WI38 (cell line): Measurements from ENCODE around the gene ZNF189.

Experiments
- H3K4me3 ChIP-seq: 2 replicates; pipeline ENCODE4 v1.5.1; 2011; ENCODE audit warnings: low read depth, mild to moderate bottlenecking, control low read depth, low read length
- TF ChIP-seq, protein P1 (sequence below): IDR thresholded peaks from 2 replicates; pipeline ENCODE4 v1.5.1; 2012; ENCODE audit warnings: low read depth, mild to moderate bottlenecking, control low read depth, low read length

ZNF189 gene

DNA sequence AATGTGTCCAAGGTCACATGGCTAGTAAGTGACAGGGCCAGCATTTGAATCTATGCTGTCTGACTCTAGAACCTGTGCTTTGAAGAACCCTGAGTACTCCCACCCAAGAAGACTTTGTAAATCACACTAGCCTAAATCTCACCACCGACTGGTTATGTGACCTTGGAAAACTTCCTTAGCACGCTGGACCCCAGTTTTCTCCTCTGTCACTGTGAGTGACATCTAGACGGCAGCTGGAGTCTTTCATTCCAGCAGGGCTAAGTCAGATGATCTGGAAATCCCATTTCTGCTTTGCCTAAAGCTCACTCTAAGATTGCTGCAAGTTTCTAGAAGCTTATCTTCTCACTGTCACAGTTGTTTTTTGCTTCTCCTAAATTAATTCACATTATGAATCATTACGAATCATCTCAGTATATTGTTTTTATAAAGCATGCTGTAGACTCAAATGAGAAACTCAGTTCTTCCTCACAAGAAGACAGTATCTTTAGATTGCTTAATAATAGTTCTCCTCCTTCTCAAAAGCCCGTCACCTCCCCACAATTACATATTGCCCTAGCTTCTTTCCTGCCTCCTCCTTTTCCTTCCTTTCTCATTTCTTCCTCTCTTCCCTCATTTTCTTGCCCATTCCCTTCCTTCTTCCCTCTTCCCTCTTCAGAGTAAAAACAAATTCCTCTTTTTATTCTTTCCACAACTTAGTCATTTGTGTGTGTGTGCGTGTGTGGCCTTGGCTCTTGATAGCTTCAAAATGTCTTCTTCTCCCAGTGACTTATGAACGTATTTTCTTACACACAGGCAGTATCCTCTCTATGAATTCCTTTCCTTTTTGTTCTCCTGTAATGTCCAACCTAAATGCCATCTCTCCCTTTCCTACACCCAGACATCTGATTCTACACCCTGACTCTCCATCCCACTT lies 20.1 kb downstream of the ZNF189 start:
- TF ChIP-seq, protein P1, sequence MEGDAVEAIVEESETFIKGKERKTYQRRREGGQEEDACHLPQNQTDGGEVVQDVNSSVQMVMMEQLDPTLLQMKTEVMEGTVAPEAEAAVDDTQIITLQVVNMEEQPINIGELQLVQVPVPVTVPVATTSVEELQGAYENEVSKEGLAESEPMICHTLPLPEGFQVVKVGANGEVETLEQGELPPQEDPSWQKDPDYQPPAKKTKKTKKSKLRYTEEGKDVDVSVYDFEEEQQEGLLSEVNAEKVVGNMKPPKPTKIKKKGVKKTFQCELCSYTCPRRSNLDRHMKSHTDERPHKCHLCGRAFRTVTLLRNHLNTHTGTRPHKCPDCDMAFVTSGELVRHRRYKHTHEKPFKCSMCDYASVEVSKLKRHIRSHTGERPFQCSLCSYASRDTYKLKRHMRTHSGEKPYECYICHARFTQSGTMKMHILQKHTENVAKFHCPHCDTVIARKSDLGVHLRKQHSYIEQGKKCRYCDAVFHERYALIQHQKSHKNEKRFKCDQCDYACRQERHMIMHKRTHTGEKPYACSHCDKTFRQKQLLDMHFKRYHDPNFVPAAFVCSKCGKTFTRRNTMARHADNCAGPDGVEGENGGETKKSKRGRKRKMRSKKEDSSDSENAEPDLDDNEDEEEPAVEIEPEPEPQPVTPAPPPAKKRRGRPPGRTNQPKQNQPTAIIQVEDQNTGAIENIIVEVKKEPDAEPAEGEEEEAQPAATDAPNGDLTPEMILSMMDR = no peak

GRCh38 chr9:101419863-101420262 lies 21.2 kb downstream of the ZNF189 start:
- TF ChIP-seq, protein P1 = no peak
- no peak overlapping the region for H3K4me3 ChIP-seq

More for the DNA sequence above, 20.1 kb downstream of the ZNF189 start:
- no peak overlapping the region for H3K4me3 ChIP-seq

GRCh38 chr9:101421653-101422065 lies 23.0 kb downstream of the ZNF189 start:
- TF ChIP-seq, protein P1 = no peak
- no peak overlapping the region for H3K4me3 ChIP-seq

DNA sequence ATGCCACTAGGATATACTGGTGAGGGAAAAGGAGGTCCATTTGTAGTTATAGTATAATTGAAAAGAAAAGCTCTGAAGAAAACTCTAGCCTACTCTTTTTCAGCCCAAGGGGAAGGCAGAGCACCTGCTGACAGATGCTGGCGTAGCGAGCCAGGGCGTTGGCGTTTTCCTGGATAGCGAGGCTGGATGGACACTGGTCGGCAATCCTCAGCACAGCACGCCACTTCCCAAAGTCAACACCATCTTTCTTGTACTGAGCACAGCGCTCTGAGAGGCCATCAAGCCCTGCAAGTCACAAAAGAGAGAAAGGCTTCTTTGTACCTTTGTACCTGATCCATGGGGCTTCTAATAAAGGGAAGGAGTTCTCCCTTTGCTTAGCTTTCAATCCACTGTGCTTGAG lies 28.7 kb downstream of the ZNF189 start:
- no peak overlapping the region for H3K4me3 ChIP-seq
- TF ChIP-seq, protein P1 = no peak

DNA sequence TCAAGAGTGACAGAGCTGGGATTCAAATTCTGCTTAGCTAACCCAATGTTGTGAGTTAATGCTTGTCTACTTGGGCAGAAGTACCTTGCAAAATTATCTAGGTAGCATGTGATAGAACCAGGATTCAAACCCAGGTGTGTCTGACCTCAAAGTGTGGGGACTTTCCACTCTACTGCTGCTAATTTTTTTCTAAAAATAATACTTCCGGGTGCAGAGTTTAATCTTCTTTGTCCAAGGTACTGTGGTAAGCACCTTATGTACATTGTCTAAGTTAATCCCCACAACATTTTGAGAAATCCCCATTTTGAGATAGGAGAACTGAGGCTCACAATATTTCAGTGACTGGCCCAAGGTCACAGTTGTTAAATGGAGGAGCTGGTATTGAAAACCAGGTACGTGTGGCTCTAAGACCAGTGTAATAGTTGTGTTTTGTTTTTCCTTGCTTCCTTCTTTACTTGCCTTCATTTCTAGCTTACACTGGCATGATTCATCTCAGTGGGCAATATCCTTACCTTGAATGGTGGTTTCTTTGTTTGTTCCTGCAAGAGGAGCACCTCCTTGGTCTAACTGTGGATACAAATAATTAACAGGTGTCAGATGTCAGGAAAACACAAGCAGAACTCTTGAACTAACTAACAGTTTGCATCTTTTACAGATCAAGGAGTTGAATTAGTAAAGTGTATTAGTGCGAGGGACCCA lies 29.5 kb downstream of the ZNF189 start:
- TF ChIP-seq, protein P1 = no peak
- no peak overlapping the region for H3K4me3 ChIP-seq

DNA sequence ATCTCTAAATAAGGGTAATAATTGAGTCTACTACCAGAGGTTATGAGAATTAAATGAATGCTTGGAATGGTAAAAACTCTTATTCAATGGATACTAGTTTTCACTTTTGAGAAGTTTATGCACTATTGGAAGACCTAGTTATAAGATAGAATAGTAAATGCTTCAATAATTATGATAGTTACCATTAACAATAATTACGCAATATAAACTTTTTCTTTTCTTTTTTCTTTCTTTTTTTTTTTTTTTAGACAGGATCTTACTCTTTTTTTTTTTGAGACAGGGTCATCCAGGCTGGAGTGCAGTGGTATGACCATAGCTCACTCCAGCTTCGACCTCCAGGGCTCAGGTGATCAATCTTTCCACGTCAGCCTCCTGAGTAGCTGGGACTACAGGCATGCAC lies 30.3 kb downstream of the ZNF189 start:
- no peak overlapping the region for H3K4me3 ChIP-seq
- TF ChIP-seq, protein P1 = no peak

DNA sequence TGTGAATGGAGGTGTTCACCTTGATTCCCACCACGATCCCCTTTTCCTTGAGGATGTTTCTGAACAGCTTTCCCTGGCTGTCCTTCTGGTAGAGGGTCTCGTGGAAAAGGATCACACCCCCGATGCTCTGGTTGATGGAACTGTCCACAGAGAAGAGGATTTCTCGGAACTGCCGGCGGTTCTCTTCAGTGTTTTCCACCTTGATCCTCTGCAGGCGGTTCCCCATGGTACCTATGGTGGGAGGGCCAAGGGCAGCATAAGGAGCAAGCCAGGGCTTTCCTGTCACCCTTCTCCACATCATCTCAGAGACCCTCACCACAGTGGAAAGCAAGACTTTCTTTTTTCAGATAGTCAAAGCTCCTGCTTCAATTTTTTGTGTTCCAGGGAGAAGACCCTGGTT lies 31.1 kb downstream of the ZNF189 start:
- TF ChIP-seq, protein P1 = no peak
- no peak overlapping the region for H3K4me3 ChIP-seq
